Smooth muscle cell (in vitro differentiated cells): ENCODE results near the gene PIBF1. TPM values are rescaled to one million over a fixed set of nuclear protein-coding genes. Genes with fewer than 3 reads are reported as not detected.

Experiments used
- DNase-seq: peaks from one replicate; lab custom pipeline; 2025; ENCODE audit not compliant: unreplicated experiment; lab: John Stamatoyannopoulos, UW
- H2AFZ ChIP-seq: fragments of 200-600 bp; sonication (generic); 2 replicates; pipeline ENCODE4 v1.6.0; 2016; ENCODE audit warnings: antibody characterized with exemption, low read depth, mild to moderate bottlenecking
- H3F3A ChIP-seq: fragments of 200-600 bp; sonication (generic); 2 replicates; pipeline ENCODE4 v1.6.0; 2017; ENCODE audit warnings: antibody characterized with exemption, low read depth
- H3K27ac ChIP-seq: fragments of 200-600 bp; sonication (generic); 2 replicates; pipeline ENCODE4 v1.5.1; 2016; ENCODE audit warnings: low read depth, mild to moderate bottlenecking
- H3K27me3 ChIP-seq: fragments of 200-600 bp; sonication (generic); 2 replicates; pipeline ENCODE4 v1.6.1; 2016; ENCODE audit warnings: low read depth, mild to moderate bottlenecking
- H3K36me3 ChIP-seq: fragments of 200-600 bp; sonication (generic); 2 replicates; pipeline ENCODE4 v1.5.1; 2016; ENCODE audit warnings: low read depth
- H3K4me1 ChIP-seq: fragments of 200-600 bp; sonication (generic); 2 replicates; pipeline ENCODE4 v1.5.1; 2016; ENCODE audit warnings: low read depth
- H3K4me2 ChIP-seq: fragments of 200-600 bp; sonication (generic); 2 replicates; pipeline ENCODE4 v1.6.0; 2016; ENCODE audit warnings: mild to moderate bottlenecking
- H3K4me3 ChIP-seq: fragments of 200-600 bp; sonication (generic); 2 replicates; pipeline ENCODE4 v1.5.1; 2016; ENCODE audit warnings: mild to moderate bottlenecking
- H3K79me2 ChIP-seq: fragments of 200-600 bp; sonication (generic); 2 replicates; pipeline ENCODE4 v1.6.0; 2016; ENCODE audit warnings: low read depth, mild to moderate bottlenecking
- H3K9ac ChIP-seq: fragments of 200-600 bp; sonication (generic); 2 replicates; pipeline ENCODE4 v1.6.0; 2016; ENCODE audit warnings: low read depth
- H3K9me3 ChIP-seq: fragments of 200-600 bp; sonication (generic); replicated peaks from 2 replicates; pipeline ENCODE4 v1.5.1; 2016; ENCODE audit warnings: low read depth
- H4K20me1 ChIP-seq: fragments of 200-600 bp; sonication (generic); 2 replicates; pipeline ENCODE4 v1.6.0; 2016; ENCODE audit warnings: low read depth
- CTCF ChIP-seq: fragments of 200-600 bp; sonication (generic); IDR thresholded peaks from 2 replicates; pipeline ENCODE4 v1.5.1; 2017; ENCODE audit warnings: borderline replicate concordance, mild to moderate bottlenecking, antibody characterized with exemption; ENCODE audit not compliant: insufficient read depth, poor library complexity, severe bottlenecking
- WGBS: methylation state at CpG from one replicate; pipeline ENCODE4 v1.1.7; 2016; ENCODE audit warnings: low lambda C conversion rate; 5-methylcytosine and 5-hydroxymethylcytosine counted together
- polyA plus RNA-seq: library from polyadenylated mRNA; unstranded; fragments of >200 nt; fragmentation: Nextera tagmentation; extraction: Ambion mirVana; gene quantifications from 2 replicates; pipeline ENCODE4 v1.2.1, GENCODE V29; 2016
- total RNA-seq: library from RNA; depleted of rRNA; stranded (reverse); fragments of >200 nt; gene quantifications from 2 replicates; pipeline ENCODE4 v1.2.3, GENCODE V29; 2014

Gene PIBF1
- total and polyA plus RNA-seq, 2 experiments from 2014 or later, result 14.1 to 30.8 TPM

GRCh38 chr13:72820898-72821279, 39.0 kb downstream of the PIBF1 start:
- Histone ChIP-seq H3F3A (no peaks in the 10 kb centered on the region), H4K20me1 (peaks cover 5% of the 10 kb centered on the region), H3K36me3 (peaks cover 3% of the 10 kb centered on the region), H3K4me3 (no peak overlapping the region), H2AFZ (no peak overlapping the region), H3K27ac (peak overlapping the region; percentile 75), H3K27me3 (no peaks in the 10 kb centered on the region), H3K9ac (no peak overlapping the region), H3K4me2 (peak overlapping the region; percentile 54), H3K79me2 (no peaks in the 10 kb centered on the region), H3K9me3 (no peaks in the 10 kb centered on the region), H3K4me1 (no peaks in the 10 kb centered on the region)
- DNase-seq, result no peak
- TF ChIP-seq CTCF, result no peak
- WGBS, result 32% methylated on average over 1 of the region's 1 CpG

GRCh38 chr13:72823081-72823480, 41.1 kb downstream of the PIBF1 start:
- 94% methylated on average over 2 of the region's 2 CpGs for WGBS
- no peak for TF ChIP-seq CTCF
- Histone ChIP-seq H3K27ac (no peak overlapping the region), H3K79me2 (no peaks in the 10 kb centered on the region), H3K27me3 (no peaks in the 10 kb centered on the region), H3F3A (no peaks in the 10 kb centered on the region), H2AFZ (no peak overlapping the region), H3K4me3 (no peak overlapping the region), H3K4me2 (no peak overlapping the region), H3K9ac (no peak overlapping the region), H3K9me3 (no peaks in the 10 kb centered on the region), H3K36me3 (peaks cover 8% of the 10 kb centered on the region), H4K20me1 (peaks cover 5% of the 10 kb centered on the region), H3K4me1 (no peaks in the 10 kb centered on the region)
- DNase-seq, result no peak

GRCh38 chr13:72823724-72824123, 41.8 kb downstream of the PIBF1 start:
- H2AFZ ChIP-seq, result no peak overlapping the region
- no peak for DNase-seq

More at GRCh38 chr13:72823724-72824123, 41.8 kb downstream of the PIBF1 start:
- Histone ChIP-seq H3K27me3 (no peaks in the 10 kb centered on the region), H3K27ac (no peak overlapping the region), H3K4me2 (no peak overlapping the region), H3K36me3 (peaks cover 8% of the 10 kb centered on the region), H3K79me2 (peaks cover under 1% of the 10 kb centered on the region), H4K20me1 (peaks cover 5% of the 10 kb centered on the region), H3K4me3 (no peak overlapping the region), H3F3A (no peaks in the 10 kb centered on the region), H3K9ac (no peak overlapping the region), H3K4me1 (no peaks in the 10 kb centered on the region), H3K9me3 (no peaks in the 10 kb centered on the region)
- WGBS, result 96% methylated on average over 3 of the region's 3 CpGs
- TF ChIP-seq CTCF, result no peak
